LNCAP (cell line): ENCODE results near the gene AARS2.

Experiments used
- CTCF ChIP-seq: fragments of 450-650 bp; IDR thresholded peaks from 2 replicates; pipeline ENCODE4 v1.5.1; 2017; ENCODE audit warnings: mild to moderate bottlenecking

AARS2 gene

GRCh38 chr6:44327096-44327495 is 13.9 kb upstream of the AARS2 start:
- TF ChIP-seq CTCF, result no peak

GRCh38 chr6:44321210-44321609 is 8.1 kb upstream of the AARS2 start:
- TF ChIP-seq CTCF, result no peak

- TF ChIP-seq CTCF, result no peak
Measured at GRCh38 chr6:44316481-44316880, 3.3 kb upstream of the AARS2 start.

GRCh38 chr6:44315951-44316350 is 2.8 kb upstream of the AARS2 start:
- no peak for TF ChIP-seq CTCF

GRCh38 chr6:44315516-44315915 is 2.4 kb upstream of the AARS2 start:
- TF ChIP-seq CTCF, result no peak

GRCh38 chr6:44311767-44312166 is 1.4 kb downstream of the AARS2 start:
- no peak for TF ChIP-seq CTCF

GRCh38 chr6:44311304-44311703 is 1.8 kb downstream of the AARS2 start:
- TF ChIP-seq CTCF, result no peak

GRCh38 chr6:44310241-44310640 is 2.9 kb downstream of the AARS2 start:
- no peak for TF ChIP-seq CTCF
